ENCODE data around the gene PKP4. TPM values are rescaled to one million over a fixed set of nuclear protein-coding genes. Genes with fewer than 3 reads are reported as not detected.

Gene PKP4
- total RNA-seq, 1 donor from 2014 or later = 119 TPM

- Mint-ChIP-seq H3K27ac (ENCODE audit: unreplicated experiment) (no peak overlapping the region), H3K27me3 (ENCODE audit: unreplicated experiment) (no peaks in the 10 kb centered on the region), H3K4me1 (ENCODE audit: unreplicated experiment) (peaks cover 13% of the 10 kb centered on the region), H3K4me3 (ENCODE audit: unreplicated experiment) (no peak overlapping the region), H3K9me3 (ENCODE audit: unreplicated experiment) (no peaks in the 10 kb centered on the region), H3K36me3 (ENCODE audit: unreplicated experiment) (peaks cover 25% of the 10 kb centered on the region)
- no peak for TF ChIP-seq CTCF (IDR thresholded peaks at IDR 0.05)
- no peak for DNase-seq (ENCODE audit: extremely low spot score, unreplicated experiment)
Observed at GRCh38 chr2:158650646-158651357, 194.1 kb downstream of the PKP4 start.

GRCh38 chr2:158651358-158652057 is 194.8 kb downstream of the PKP4 start:
- H3K9me3 Mint-ChIP-seq (ENCODE audit: unreplicated experiment) = no peaks in the 10 kb centered on the region
- H3K4me1 Mint-ChIP-seq (ENCODE audit: unreplicated experiment) = peaks cover 12% of the 10 kb centered on the region
- no peak for DNase-seq (ENCODE audit: extremely low spot score, unreplicated experiment)
- no peaks in the 10 kb centered on the region for H3K27me3 Mint-ChIP-seq (ENCODE audit: unreplicated experiment)
- peak overlapping the region; percentile 11 for H3K27ac Mint-ChIP-seq (ENCODE audit: unreplicated experiment)
- H3K36me3 Mint-ChIP-seq (ENCODE audit: unreplicated experiment) = peaks cover 31% of the 10 kb centered on the region
- H3K4me3 Mint-ChIP-seq (ENCODE audit: unreplicated experiment) = no peak overlapping the region
- no peak for TF ChIP-seq CTCF (IDR thresholded peaks at IDR 0.05)

- no peak for TF ChIP-seq CTCF (IDR thresholded peaks at IDR 0.05)
- Mint-ChIP-seq H3K27me3 (ENCODE audit: unreplicated experiment) (no peaks in the 10 kb centered on the region), H3K4me1 (ENCODE audit: unreplicated experiment) (no peaks in the 10 kb centered on the region), H3K36me3 (ENCODE audit: unreplicated experiment) (peaks cover 44% of the 10 kb centered on the region), H3K27ac (ENCODE audit: unreplicated experiment) (peak overlapping the region; percentile 10), H3K4me3 (ENCODE audit: unreplicated experiment) (no peak overlapping the region), H3K9me3 (ENCODE audit: unreplicated experiment) (no peaks in the 10 kb centered on the region)
- DNase-seq (ENCODE audit: extremely low spot score, unreplicated experiment) = no peak
Observed at GRCh38 chr2:158655628-158656027, 198.9 kb downstream of the PKP4 start.

GRCh38 chr2:158656492-158657229 is 199.9 kb downstream of the PKP4 start:
- TF ChIP-seq CTCF (IDR thresholded peaks at IDR 0.05) = no peak
- Mint-ChIP-seq H3K36me3 (ENCODE audit: unreplicated experiment) (peaks cover 46% of the 10 kb centered on the region), H3K27ac (ENCODE audit: unreplicated experiment) (no peak overlapping the region), H3K4me1 (ENCODE audit: unreplicated experiment) (no peaks in the 10 kb centered on the region), H3K4me3 (ENCODE audit: unreplicated experiment) (no peak overlapping the region), H3K9me3 (ENCODE audit: unreplicated experiment) (no peaks in the 10 kb centered on the region), H3K27me3 (ENCODE audit: unreplicated experiment) (no peaks in the 10 kb centered on the region)
- DNase-seq (ENCODE audit: extremely low spot score, unreplicated experiment) = no peak

- TF ChIP-seq CTCF (IDR thresholded peaks at IDR 0.05) = no peak
- H3K4me1 Mint-ChIP-seq (ENCODE audit: unreplicated experiment) = no peaks in the 10 kb centered on the region
- H3K36me3 Mint-ChIP-seq (ENCODE audit: unreplicated experiment) = peaks cover 44% of the 10 kb centered on the region
- no peak for DNase-seq (ENCODE audit: extremely low spot score, unreplicated experiment)
- H3K4me3 Mint-ChIP-seq (ENCODE audit: unreplicated experiment) = no peak overlapping the region
- no peak overlapping the region for H3K27ac Mint-ChIP-seq (ENCODE audit: unreplicated experiment)
- no peaks in the 10 kb centered on the region for H3K27me3 Mint-ChIP-seq (ENCODE audit: unreplicated experiment)
- H3K9me3 Mint-ChIP-seq (ENCODE audit: unreplicated experiment) = no peaks in the 10 kb centered on the region
Observed at GRCh38 chr2:158658396-158658795, 201.6 kb downstream of the PKP4 start.

All from osteocyte (in vitro differentiated cells).